A549 (cell line): Measurements from ENCODE around the gene TBX18.

Source experiments
- BHLHE40 ChIP-seq: IDR thresholded peaks from 2 replicates; pipeline ENCODE4 v1.6.1; 2012; ENCODE audit warnings: low read depth, low read length, inconsistent platforms
- CTCF ChIP-seq: fragments of >200 bp; sonication (Bioruptor Twin); formaldehyde crosslinking; IDR thresholded peaks from 3 replicates; pipeline ENCODE4 v1.5.1; 2016
- ELK1 ChIP-seq: fragments of 150-350 bp; IDR thresholded peaks from 2 replicates; pipeline ENCODE4 v1.6.1; 2014; ENCODE audit warnings: low read depth, mild to moderate bottlenecking, low read length
- HMGXB4 ChIP-seq: fragments of 250-450 bp; sonication (Bioruptor Pico); IDR thresholded peaks from 2 replicates; pipeline ENCODE4 v1.5.0; 2021; ENCODE audit warnings: mild to moderate bottlenecking, moderate library complexity, borderline replicate concordance
- JUN ChIP-seq, 2 experiments: fragments of >200 bp; sonication (Bioruptor Twin); formaldehyde crosslinking; IDR thresholded peaks; 2 replicates in 1 of 2; 3 replicates in 1 of 2; pipeline ENCODE4 v1.6.1; 2016 to 2017
- KDM5A ChIP-seq: fragments of 200-600 bp; sonication (generic); IDR thresholded peaks from 2 replicates; pipeline ENCODE4 v1.6.1; 2016; ENCODE audit warnings: antibody characterized with exemption, mild to moderate bottlenecking
- MYC ChIP-seq: IDR thresholded peaks from 2 replicates; pipeline ENCODE4 v1.6.1; 2012; ENCODE audit warnings: mild to moderate bottlenecking, inconsistent platforms, low read length, improper control_type of control experiment, borderline replicate concordance
- POLR2AphosphoS2 ChIP-seq: conservative IDR thresholded peaks from 2 replicates; pipeline ENCODE4 v1.6.1; 2012; ENCODE audit warnings: low read length, improper control_type of control experiment, inconsistent platforms
- RAD21 ChIP-seq, 2 experiments: fragments of >200 bp in 1 of 2; sonication (Bioruptor Twin) in 1 of 2; formaldehyde crosslinking in 1 of 2; IDR thresholded peaks in 1 of 2; conservative IDR thresholded peaks in 1 of 2; 2 replicates in 1 of 2; 3 replicates in 1 of 2; pipeline ENCODE4 v1.6.1; 2012 to 2018; ENCODE audit warnings: inconsistent platforms in 1 of 2
- SREBF2 ChIP-seq: fragments of 450-650 bp; IDR thresholded peaks from 2 replicates; pipeline ENCODE4 v1.6.1; 2014; ENCODE audit warnings: mild to moderate bottlenecking, moderate library complexity
- ZNF302 ChIP-seq: fragments of 250-450 bp; sonication (Bioruptor Pico); IDR thresholded peaks from 2 replicates; pipeline ENCODE4 v1.9.0; 2021; ENCODE audit warnings: inconsistent platforms, mild to moderate bottlenecking, moderate library complexity

GRCh38 chr6:84748376-84748775 is 16.0 kb downstream of the TBX18 start:
- no peak for TF ChIP-seq MYC
- no peak for TF ChIP-seq CTCF
- TF ChIP-seq KDM5A = no peak
- no peak for TF ChIP-seq ELK1
- no peak for TF ChIP-seq RAD21 (conservative IDR thresholded peaks at IDR 0.05 in 1 of 2, IDR thresholded peaks at IDR 0.05 in 1 of 2)
- no peak for TF ChIP-seq ZNF302 (CRISPR knock-in tag)
- TF ChIP-seq HMGXB4 (CRISPR knock-in tag) = no peak
- TF ChIP-seq POLR2AphosphoS2 = no peak
- no peak for TF ChIP-seq JUN (IDR thresholded peaks at IDR 0.05)
- no peak for TF ChIP-seq SREBF2
- TF ChIP-seq BHLHE40 = no peak
